ENCODE data around the gene UNC5C. TPM values are rescaled to one million over a fixed set of nuclear protein-coding genes. Genes with fewer than 3 reads are reported as not detected.

The UNC5C gene
- total and polyA plus RNA-seq, 2 of the 8 experiments (the other 6 are each of a cell fraction or from before 2014, with no cell fraction given): 0.30 to 1.3 TPM

DNA sequence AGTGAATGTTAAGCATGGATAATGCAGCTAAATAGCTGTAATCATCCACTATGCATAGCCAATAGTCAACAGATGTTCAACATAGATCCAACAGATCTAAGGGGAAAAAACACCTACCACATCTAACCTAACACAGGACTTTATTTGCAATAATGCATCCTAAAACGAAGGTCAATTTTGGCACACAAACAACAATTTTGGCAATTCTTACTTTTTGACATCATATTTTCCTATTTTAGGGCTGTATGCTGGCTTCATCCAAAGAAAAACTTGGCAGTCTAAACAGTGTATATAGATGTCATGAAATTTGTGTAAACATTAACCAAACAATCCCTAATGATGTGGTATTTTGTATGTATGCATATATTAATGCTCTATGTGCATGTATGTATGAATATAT is 33.2 kb downstream of the UNC5C start:
- no peak overlapping the region for H3K27ac ChIP-seq (ENCODE audit: low read depth, low read length)
- H3K56ac ChIP-seq (replicated peaks; ENCODE audit: insufficient read length, low read depth, low read length): no peak overlapping the region
- ChIA-PET POLR2A (ENCODE audit: partially characterized antibody) (no interaction called here), CTCF (ENCODE audit: partially characterized antibody) (no interaction called here)
- H3K79me2 ChIP-seq (ENCODE audit: control insufficient read depth in 1 of 2, insufficient read depth in 2 of 2, low read length in 2 of 2): no peaks in the 10 kb centered on the region
- DNase-seq (ENCODE audit: low read depth in 1 of 2, low spot score in 2 of 2) (no peak), FAIRE-seq (no peak)
- H2BK15ac ChIP-seq (ENCODE audit: low read length): no peak overlapping the region
- H3K9me3 ChIP-seq (ENCODE audit: insufficient read depth in 2 of 2, low read depth in 1 of 2, low read length in 1 of 2): no peaks in the 10 kb centered on the region
- no peak overlapping the region for H4K8ac ChIP-seq (ENCODE audit: extremely low read depth, insufficient read depth, low read length)
- no peak overlapping the region for H3K9ac ChIP-seq (replicated peaks in 1 of 4; ENCODE audit: extremely low read depth in 1 of 4, low read depth in 3 of 4, low read length in 3 of 4)
- no peaks in the 10 kb centered on the region for H3K4me1 ChIP-seq (replicated peaks in 1 of 4; ENCODE audit: control insufficient read depth in 3 of 4, insufficient read depth in 4 of 4, low read length in 3 of 4)
- H4K5ac ChIP-seq (ENCODE audit: insufficient read length, low read depth, low read length): no peak overlapping the region
- no peaks in the 10 kb centered on the region for H4K20me1 ChIP-seq (replicated peaks in 1 of 2; ENCODE audit: control insufficient read depth in 1 of 2, insufficient read depth in 2 of 2, low read length in 2 of 2)
- whole genome bisulfite sequencing, 2 experiments (ENCODE audit: extremely low coverage in 1 of 2, insufficient coverage in 1 of 2, insufficient read length in 1 of 2, insufficient replicate concordance in 2 of 2, low coverage in 1 of 2, low lambda C conversion rate in 2 of 2, missing lambda C conversion rate in 1 of 2): 91% methylated on average over 1 of the region's 1 CpG; no CpG with 5 or more reads in 1 of the 2 experiments
- H3K27me3 ChIP-seq (replicated peaks in 1 of 4; ENCODE audit: control insufficient read depth in 3 of 4, extremely low read depth in 1 of 4, insufficient read depth in 3 of 4, low read length in 3 of 4): no peaks in the 10 kb centered on the region
- H2BK12ac ChIP-seq (ENCODE audit: low read depth, low read length): no peak overlapping the region
- H2BK5ac ChIP-seq (ENCODE audit: low read depth, low read length): no peak overlapping the region
- no peak overlapping the region for H2AFZ ChIP-seq (ENCODE audit: low read length)
- H2BK120ac ChIP-seq (replicated peaks; ENCODE audit: low read depth, low read length): no peak overlapping the region
- no peak overlapping the region for H2AK5ac ChIP-seq (ENCODE audit: low read depth, low read length)
- TF ChIP-seq POU5F1 (IDR thresholded peaks at IDR 0.05; ENCODE audit: low read depth, low read length) (no peak), HDAC6 (IDR thresholded peaks at IDR 0.05; ENCODE audit: low read depth, low read length) (no peak), GABPA (IDR thresholded peaks at IDR 0.05; ENCODE audit: borderline replicate concordance, insufficient read depth, low read length) (no peak), JUN (IDR thresholded peaks at IDR 0.05; ENCODE audit: low read depth, low read length) (no peak), JUND (IDR thresholded peaks at IDR 0.05; ENCODE audit: low read length) (no peak), CHD2 (IDR thresholded peaks at IDR 0.05; ENCODE audit: low read length) (no peak)
- no peak overlapping the region for H3K23ac ChIP-seq (ENCODE audit: insufficient read length)
- H2BK20ac ChIP-seq (ENCODE audit: low read length): no peak overlapping the region
- H3K4ac ChIP-seq (replicated peaks; ENCODE audit: insufficient read length, low read depth, low read length): no peak overlapping the region
- H3K18ac ChIP-seq (ENCODE audit: extremely low read depth, low read length): no peak overlapping the region
- H3K4me3 ChIP-seq (ENCODE audit: extremely low read depth in 1 of 4, insufficient read depth in 2 of 4, low read depth in 3 of 4, low read length in 4 of 4): no peak overlapping the region
- H3K4me2 ChIP-seq (ENCODE audit: insufficient read depth in 1 of 2, low read depth in 2 of 2, low read length in 2 of 2): no peak overlapping the region
- no peaks in the 10 kb centered on the region for H3K79me1 ChIP-seq (ENCODE audit: low read depth, low read length)
- H3K23me2 ChIP-seq (ENCODE audit: low read depth, low read length): no peaks in the 10 kb centered on the region
- H4K91ac ChIP-seq (replicated peaks; ENCODE audit: insufficient read length, low read length): no peak overlapping the region
- no peaks in the 10 kb centered on the region for H3K36me3 ChIP-seq (ENCODE audit: control insufficient read depth in 2 of 4, insufficient read depth in 4 of 4, low read length in 3 of 4)
- H3K14ac ChIP-seq (ENCODE audit: insufficient read length): no peak overlapping the region
